Right lobe of liver (tissue), 6 donors: ENCODE results near the gene YWHAH. TPM values are rescaled to one million over a fixed set of nuclear protein-coding genes. Genes with fewer than 3 reads are reported as not detected.

Experiments
- ATAC-seq, 4 donors: fragments of 200-7000 bp; cut with Tn5 transposase; one replicate each; pipeline ENCODE4 v1.9.1; 2020; ENCODE audit warnings: mild to moderate bottlenecking in 4 of 4, moderate library complexity in 4 of 4
- DNase-seq, 3 donors: peaks; one replicate each; pipeline ENCODE4 v3.0.0-alpha.2; 2020
- H3K27ac ChIP-seq, 3 donors: fragments of 200-600 bp; one replicate each; pipeline ENCODE4 v1.8.0; 2022
- H3K27me3 ChIP-seq, 2 donors: fragments of 200-600 bp; one replicate each; pipeline ENCODE4 v1.8.0; 2022
- H3K36me3 ChIP-seq, 4 donors: fragments of 200-600 bp; sonication (generic) in 1 of 4; one replicate each; pipeline versions ENCODE4 v1.5.1 to v1.8.0; 2017 to 2022; ENCODE audit warnings: control low read depth in 1 of 4
- H3K4me1 ChIP-seq, 4 donors: fragments of 200-600 bp; sonication (generic) in 1 of 4; one replicate each; pipeline versions ENCODE4 v1.5.1 to v1.8.0; 2017 to 2022; ENCODE audit warnings: control low read depth in 1 of 4
- H3K4me3 ChIP-seq, 3 donors: fragments of 200-600 bp; one replicate each; pipeline ENCODE4 v1.8.0; 2022
- H3K9me3 ChIP-seq, 4 donors: fragments of 200-600 bp; sonication (generic) in 1 of 4; one replicate each; pipeline versions ENCODE4 v1.5.1 to v1.8.0; 2017 to 2022; ENCODE audit warnings: control low read depth in 1 of 4
- POLR2A ChIP-seq: fragments of 450-650 bp; IDR thresholded peaks from one replicate; pipeline ENCODE4 v1.6.1; 2017; ENCODE audit warnings: antibody characterized with exemption, mild to moderate bottlenecking
- WGBS: methylation state at CpG from one replicate; pipeline ENCODE4 v1.1.6; 2018; ENCODE audit warnings: low coverage, low lambda C conversion rate; ENCODE audit not compliant: insufficient coverage; ENCODE audit errors: missing lambda C conversion rate; 5-methylcytosine and 5-hydroxymethylcytosine counted together
- intact Hi-C, 2 donors: fragments of 100-400 bp; cut with DNase I; formaldehyde crosslinking; loops; one replicate each; pipeline versions ENCODE4 v1.11.2 to v1.14.1; 2022
- total RNA-seq, 6 experiments: library from RNA; depleted of rRNA in 2 of 6; stranded (reverse); fragments of >200 nt in 2 of 6; fragmentation: NEBNext Ultra II Directional in 3 of 6; extraction: Animal tissue kit (Norgen Biotek cat#: 25700) in 3 of 6; gene quantifications; one replicate each; pipeline versions ENCODE4 v1.1.0 to v1.2.4, GENCODE V29; 2016 to 2023
- TF ChIP-seq, protein P1 (sequence below), 4 donors: fragments of 200-600 bp in 3 of 4; fragments of 450-650 bp in 1 of 4; IDR thresholded peaks; one replicate each; pipeline versions ENCODE4 v1.5.1 to v1.8.0; 2016 to 2022; ENCODE audit warnings: antibody characterized with exemption in 4 of 4, mild to moderate bottlenecking in 2 of 4
- donor health status: DM: no; HTN: yes; CAD: no.
- donor health status: DM: no; HTN: no; CAD: no.
- donor health status: DM: no; HTN: no; CAD: no.
- donor health status: DM: no; HTN: yes; CAD: no.
- donor health status: DM: no; HTN: yes; CAD: no.

Gene YWHAH
- total RNA-seq, 6 experiments from 2014 or later = 35.8 to 97.5 (median 59.1) TPM

DNA sequence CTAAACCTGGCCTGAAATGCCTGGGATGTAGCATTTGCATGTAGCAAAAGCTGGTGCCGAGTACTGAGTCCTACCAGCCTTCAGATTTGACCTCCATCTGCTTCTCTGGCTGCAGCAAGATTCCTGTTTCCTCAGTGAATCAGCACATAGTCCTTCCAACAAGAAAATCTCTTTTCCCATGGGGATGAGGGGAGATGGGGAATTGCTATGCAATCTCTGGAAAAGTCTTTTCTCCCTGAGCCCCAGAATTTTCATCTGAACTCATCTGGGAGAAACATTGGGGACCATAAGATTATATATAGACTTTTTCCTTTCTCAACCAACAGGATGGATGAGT lies 32.0 kb upstream of the YWHAH start:
- intact Hi-C loops = no loop called here
- TF ChIP-seq, protein P1, sequence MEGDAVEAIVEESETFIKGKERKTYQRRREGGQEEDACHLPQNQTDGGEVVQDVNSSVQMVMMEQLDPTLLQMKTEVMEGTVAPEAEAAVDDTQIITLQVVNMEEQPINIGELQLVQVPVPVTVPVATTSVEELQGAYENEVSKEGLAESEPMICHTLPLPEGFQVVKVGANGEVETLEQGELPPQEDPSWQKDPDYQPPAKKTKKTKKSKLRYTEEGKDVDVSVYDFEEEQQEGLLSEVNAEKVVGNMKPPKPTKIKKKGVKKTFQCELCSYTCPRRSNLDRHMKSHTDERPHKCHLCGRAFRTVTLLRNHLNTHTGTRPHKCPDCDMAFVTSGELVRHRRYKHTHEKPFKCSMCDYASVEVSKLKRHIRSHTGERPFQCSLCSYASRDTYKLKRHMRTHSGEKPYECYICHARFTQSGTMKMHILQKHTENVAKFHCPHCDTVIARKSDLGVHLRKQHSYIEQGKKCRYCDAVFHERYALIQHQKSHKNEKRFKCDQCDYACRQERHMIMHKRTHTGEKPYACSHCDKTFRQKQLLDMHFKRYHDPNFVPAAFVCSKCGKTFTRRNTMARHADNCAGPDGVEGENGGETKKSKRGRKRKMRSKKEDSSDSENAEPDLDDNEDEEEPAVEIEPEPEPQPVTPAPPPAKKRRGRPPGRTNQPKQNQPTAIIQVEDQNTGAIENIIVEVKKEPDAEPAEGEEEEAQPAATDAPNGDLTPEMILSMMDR (IDR thresholded peaks at IDR 0.05) = no peak
- TF ChIP-seq POLR2A = no peak
- H3K36me3 ChIP-seq = peaks cover 0 to 7% (median 0%) of the 10 kb centered on the region in 4 donors
- no peak overlapping the region for H3K27ac ChIP-seq
- H3K9me3 ChIP-seq = no peaks in the 10 kb centered on the region
- no CpG with 5 or more reads among the region's 1 CpG for WGBS
- ATAC-seq (no peak), DNase-seq (no peak)
- no peak overlapping the region for H3K4me3 ChIP-seq
- H3K4me1 ChIP-seq = no peaks in the 10 kb centered on the region
- no peaks in the 10 kb centered on the region for H3K27me3 ChIP-seq

DNA sequence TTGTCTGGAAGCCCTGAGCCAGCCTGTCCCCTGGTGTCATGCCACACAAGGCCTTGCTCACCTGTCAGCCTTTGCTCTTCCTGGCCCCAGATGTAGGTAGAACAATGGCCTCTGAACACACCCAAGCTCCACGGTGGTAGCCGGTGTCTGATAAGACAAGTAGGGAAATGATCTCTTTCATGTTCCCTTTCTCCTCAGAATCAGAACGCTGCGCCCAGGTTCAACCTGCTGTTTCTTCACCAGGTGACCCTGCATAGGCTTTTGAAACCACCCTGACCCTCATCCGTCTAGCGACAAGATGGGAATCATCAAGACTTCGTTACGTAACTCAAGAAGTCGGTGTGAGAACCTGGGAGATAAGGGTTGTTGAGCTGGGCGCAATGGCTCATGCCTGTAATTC lies 28.7 kb upstream of the YWHAH start:
- Histone ChIP-seq H3K4me1 (no peaks in the 10 kb centered on the region), H3K4me3 (no peak overlapping the region), H3K27ac (no peak overlapping the region), H3K36me3 (no peaks in the 10 kb centered on the region), H3K27me3 (no peaks in the 10 kb centered on the region), H3K9me3 (no peaks in the 10 kb centered on the region)
- DNase-seq = no peak
- no peak for TF ChIP-seq POLR2A
- TF ChIP-seq, protein P1 (IDR thresholded peaks at IDR 0.05) = no peak
- ATAC-seq = no peak
- intact Hi-C loops = no loop called here
- 88% methylated on average over 6 of the region's 10 CpGs for WGBS

DNA sequence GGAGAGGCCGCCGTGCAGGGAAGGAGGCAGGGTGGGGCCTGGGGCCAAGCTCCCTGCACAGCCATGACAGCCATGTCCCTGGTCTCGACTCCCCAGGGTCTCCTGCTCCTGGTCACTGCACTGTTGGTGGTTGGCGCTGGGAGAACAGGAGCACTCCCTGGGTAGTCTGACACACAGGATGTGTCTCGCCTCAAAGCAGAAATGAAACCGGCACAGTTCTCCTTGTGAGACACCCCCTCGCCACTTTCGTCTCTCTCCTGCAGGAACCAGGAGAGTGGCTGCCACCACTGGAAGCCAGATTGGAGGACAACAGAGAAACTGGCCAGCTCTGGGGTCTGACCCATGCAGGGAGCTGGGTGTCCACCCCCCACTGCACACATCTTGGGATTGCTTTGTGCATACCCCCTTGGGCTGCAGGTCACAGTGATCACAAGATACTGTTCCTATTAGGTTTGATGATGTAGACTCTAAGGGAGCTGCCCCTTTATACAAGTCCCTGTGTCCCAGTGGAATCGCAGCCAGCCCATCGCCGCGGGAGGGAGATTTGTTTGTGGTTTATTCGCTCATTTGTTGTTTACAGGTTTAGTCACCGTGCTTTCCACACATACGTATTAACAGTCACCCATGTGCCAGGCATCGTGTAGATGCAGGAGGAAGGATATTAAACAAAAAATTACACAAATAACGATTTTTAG lies 27.0 kb upstream of the YWHAH start:
- DNase-seq (peak in 1 of 3 donors; percentile 33), ATAC-seq (peak; percentile 59 to 76 (median 64))
- TF ChIP-seq, protein P1 (IDR thresholded peaks at IDR 0.05) = no peak
- TF ChIP-seq POLR2A = no peak
- H3K4me3 ChIP-seq = no peak overlapping the region
- H3K9me3 ChIP-seq = no peaks in the 10 kb centered on the region
- no peaks in the 10 kb centered on the region for H3K27me3 ChIP-seq
- no peaks in the 10 kb centered on the region for H3K4me1 ChIP-seq
- H3K27ac ChIP-seq = peak overlapping the region in 1 of 3 donors; percentile 23
- intact Hi-C loops = no loop called here
- WGBS = 38% methylated on average over 6 of the region's 17 CpGs
- H3K36me3 ChIP-seq = no peaks in the 10 kb centered on the region

DNA sequence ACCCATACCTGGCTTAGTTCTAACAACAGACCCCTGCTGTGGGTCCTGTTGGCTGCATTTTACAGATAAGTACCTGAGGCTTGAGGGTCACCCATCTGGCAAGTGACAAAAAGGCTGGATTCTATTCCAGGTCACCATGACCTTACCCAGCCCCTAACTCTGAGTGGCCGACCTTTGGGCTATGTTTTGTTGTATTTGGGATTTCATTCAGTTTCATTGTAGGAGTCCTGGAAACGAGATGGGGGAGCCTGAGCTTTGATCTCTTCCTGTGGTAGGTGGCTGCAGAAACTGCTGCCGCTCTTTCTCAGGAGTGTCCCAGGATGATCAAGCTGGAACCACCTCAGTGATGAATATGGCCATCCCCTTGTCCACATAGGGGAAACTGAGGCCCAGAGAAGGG lies 24.6 kb upstream of the YWHAH start:
- ATAC-seq (no peak), DNase-seq (no peak)
- Histone ChIP-seq H3K27me3 (no peaks in the 10 kb centered on the region), H3K4me3 (no peak overlapping the region), H3K9me3 (no peaks in the 10 kb centered on the region), H3K4me1 (no peaks in the 10 kb centered on the region), H3K27ac (no peak overlapping the region), H3K36me3 (no peaks in the 10 kb centered on the region)
- TF ChIP-seq POLR2A = no peak
- TF ChIP-seq, protein P1 (IDR thresholded peaks at IDR 0.05) = no peak
- WGBS = 40% methylated on average over 1 of the region's 3 CpGs
- intact Hi-C loops = no loop called here
